PFSK-1 (cell line): Measurements from ENCODE around the gene PAPSS1.

Experiments
- FOXP2 ChIP-seq: optimal IDR thresholded peaks from 2 replicates; pipeline ENCODE3; 2011; ENCODE audit warnings: borderline replicate concordance, control low read depth, inconsistent platforms; ENCODE audit not compliant: insufficient read depth; ENCODE audit errors: extremely low read length, extremely low read depth
- POLR2AphosphoS5 ChIP-seq: IDR thresholded peaks from 2 replicates; pipeline ENCODE4 v1.6.1; 2012; ENCODE audit warnings: low read depth, mild to moderate bottlenecking, control low read depth, low read length, moderate library complexity
- SIN3A ChIP-seq: IDR thresholded peaks from 2 replicates; pipeline ENCODE4 v1.6.1; 2012; ENCODE audit warnings: mild to moderate bottlenecking, low read length, moderate library complexity, borderline replicate concordance; ENCODE audit not compliant: insufficient read depth
- TAF1 ChIP-seq: IDR thresholded peaks from 2 replicates; pipeline ENCODE4 v1.6.1; 2012; ENCODE audit warnings: low read length, control low read depth, borderline replicate concordance; ENCODE audit not compliant: insufficient read depth
- TF ChIP-seq, protein P1 (sequence below), 2 experiments: IDR thresholded peaks; 2 replicates each; pipeline versions ENCODE4 v1.6.1 to v1.8.0; 2011 to 2012; ENCODE audit warnings: low read depth in 2 of 2, low read length in 2 of 2, control low read depth in 1 of 2, inconsistent platforms in 1 of 2, mild to moderate bottlenecking in 1 of 2, moderate library complexity in 1 of 2; ENCODE audit not compliant: insufficient read depth in 1 of 2

The PAPSS1 gene

DNA sequence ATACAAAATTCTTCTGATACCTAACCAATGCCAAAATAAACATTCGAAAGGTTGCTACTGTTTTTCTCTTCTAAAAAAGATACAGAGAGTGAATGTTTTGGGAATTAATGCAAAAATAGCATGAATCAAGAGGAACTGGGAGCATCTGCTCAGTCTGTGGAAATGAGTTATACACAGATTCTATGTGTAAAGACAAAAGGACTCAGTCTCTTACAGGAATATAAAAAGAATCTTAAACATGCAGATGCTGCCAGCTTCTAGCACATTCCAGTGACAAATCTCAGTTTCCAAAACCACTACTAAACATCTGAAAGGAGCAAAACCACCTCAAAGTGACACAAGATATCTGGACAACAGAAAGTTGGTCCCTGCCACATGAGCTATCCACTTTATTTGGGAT, 55.0 kb downstream of the PAPSS1 start:
- no peak for TF ChIP-seq FOXP2
- no peak for TF ChIP-seq SIN3A
- no peak for TF ChIP-seq TAF1
- TF ChIP-seq POLR2AphosphoS5 = no peak
- TF ChIP-seq, protein P1, sequence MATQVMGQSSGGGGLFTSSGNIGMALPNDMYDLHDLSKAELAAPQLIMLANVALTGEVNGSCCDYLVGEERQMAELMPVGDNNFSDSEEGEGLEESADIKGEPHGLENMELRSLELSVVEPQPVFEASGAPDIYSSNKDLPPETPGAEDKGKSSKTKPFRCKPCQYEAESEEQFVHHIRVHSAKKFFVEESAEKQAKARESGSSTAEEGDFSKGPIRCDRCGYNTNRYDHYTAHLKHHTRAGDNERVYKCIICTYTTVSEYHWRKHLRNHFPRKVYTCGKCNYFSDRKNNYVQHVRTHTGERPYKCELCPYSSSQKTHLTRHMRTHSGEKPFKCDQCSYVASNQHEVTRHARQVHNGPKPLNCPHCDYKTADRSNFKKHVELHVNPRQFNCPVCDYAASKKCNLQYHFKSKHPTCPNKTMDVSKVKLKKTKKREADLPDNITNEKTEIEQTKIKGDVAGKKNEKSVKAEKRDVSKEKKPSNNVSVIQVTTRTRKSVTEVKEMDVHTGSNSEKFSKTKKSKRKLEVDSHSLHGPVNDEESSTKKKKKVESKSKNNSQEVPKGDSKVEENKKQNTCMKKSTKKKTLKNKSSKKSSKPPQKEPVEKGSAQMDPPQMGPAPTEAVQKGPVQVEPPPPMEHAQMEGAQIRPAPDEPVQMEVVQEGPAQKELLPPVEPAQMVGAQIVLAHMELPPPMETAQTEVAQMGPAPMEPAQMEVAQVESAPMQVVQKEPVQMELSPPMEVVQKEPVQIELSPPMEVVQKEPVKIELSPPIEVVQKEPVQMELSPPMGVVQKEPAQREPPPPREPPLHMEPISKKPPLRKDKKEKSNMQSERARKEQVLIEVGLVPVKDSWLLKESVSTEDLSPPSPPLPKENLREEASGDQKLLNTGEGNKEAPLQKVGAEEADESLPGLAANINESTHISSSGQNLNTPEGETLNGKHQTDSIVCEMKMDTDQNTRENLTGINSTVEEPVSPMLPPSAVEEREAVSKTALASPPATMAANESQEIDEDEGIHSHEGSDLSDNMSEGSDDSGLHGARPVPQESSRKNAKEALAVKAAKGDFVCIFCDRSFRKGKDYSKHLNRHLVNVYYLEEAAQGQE (IDR thresholded peaks at IDR 0.05; ENCODE audit: insufficient read depth in 1 of 2, low read depth in 2 of 2, low read length in 2 of 2) = no peak

DNA sequence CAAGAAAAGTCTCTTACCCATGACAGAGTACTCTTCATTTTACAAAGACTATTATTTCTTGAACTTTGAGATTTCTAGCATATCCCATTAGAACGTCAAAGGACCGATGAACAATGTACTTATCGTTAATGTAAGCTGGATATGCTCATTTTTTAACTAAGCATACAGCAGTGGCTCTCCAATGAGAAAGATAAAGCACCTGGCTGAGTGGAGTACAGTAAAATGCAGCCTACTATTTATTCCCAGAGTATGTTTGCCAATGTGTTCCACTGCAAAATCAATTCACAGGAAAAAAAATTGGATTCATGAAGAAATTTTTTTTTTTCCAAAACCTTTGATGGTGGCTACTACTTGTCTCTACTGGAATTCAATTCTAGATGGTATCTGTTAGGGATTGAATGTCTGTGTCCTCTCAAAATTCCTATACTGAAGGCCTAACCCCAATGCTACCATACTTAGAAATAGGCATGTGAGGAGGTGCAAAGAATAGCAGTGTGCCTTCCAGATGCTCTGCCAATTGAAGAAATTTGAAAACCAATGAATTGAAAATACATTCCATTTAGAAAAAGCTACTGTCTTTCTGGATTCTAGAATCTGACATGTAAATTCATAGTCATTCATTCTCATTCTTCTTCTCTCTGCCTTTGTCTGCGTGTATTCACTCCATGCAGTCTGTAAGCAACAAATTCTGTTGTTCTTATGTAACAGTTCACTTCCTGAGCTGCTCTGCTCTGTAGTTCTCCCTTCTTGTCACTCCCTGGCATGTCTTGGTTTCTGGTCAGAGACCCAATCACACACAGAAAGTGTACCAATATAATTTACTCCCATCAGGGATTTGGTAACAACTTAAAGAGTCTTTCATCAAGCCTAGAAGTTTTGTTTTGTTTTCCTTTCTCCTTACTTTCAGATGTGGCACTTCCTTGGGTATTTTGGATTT, 61.4 kb downstream of the PAPSS1 start:
- TF ChIP-seq SIN3A (no peak), TAF1 (no peak), POLR2AphosphoS5 (no peak), FOXP2 (no peak)
- TF ChIP-seq, protein P1 (IDR thresholded peaks at IDR 0.05; ENCODE audit: insufficient read depth in 1 of 2, low read depth in 2 of 2, low read length in 2 of 2) = no peak

DNA sequence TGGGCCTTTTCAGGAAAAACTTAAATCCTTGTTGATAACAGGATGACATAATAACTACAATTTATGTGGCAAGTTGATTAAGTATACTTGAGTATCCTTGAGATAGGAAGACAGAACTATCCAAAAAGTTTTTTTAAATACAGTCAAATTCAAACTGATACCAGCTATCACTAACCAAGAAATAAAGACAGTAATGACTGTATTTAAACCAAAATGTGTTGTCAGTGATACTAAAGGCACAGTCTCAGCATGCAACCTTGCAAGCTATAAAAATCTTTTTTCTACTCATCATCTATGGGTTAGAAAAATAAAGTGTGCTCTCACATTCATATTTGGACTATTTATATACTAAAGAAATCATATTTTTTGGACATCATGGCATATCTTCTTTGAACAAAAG, 64.7 kb downstream of the PAPSS1 start:
- TF ChIP-seq POLR2AphosphoS5 (no peak), FOXP2 (no peak), SIN3A (no peak), TAF1 (no peak)
- TF ChIP-seq, protein P1 (IDR thresholded peaks at IDR 0.05; ENCODE audit: insufficient read depth in 1 of 2, low read depth in 2 of 2, low read length in 2 of 2) = no peak

DNA sequence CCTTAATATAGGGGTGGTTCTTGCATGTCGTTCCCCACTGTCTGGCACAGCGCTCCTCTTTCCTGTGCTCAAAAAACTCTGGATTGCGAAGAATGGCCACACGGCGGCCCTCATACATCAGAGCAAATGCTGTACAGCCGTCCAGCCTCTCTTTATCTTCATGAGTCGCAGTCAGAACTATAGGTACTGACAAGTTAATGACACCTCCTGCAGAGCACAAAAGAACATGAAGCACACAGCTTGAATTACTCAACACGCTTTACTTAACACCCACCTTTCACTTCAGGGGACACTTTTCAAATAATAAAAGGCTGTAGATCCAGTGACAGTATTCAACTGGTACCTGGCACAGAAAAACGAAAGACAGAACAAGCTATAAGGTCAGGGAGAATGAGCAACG, 65.3 kb downstream of the PAPSS1 start:
- no peak for TF ChIP-seq TAF1
- no peak for TF ChIP-seq POLR2AphosphoS5
- no peak for TF ChIP-seq FOXP2
- TF ChIP-seq SIN3A = no peak
- TF ChIP-seq, protein P1 (IDR thresholded peaks at IDR 0.05; ENCODE audit: insufficient read depth in 1 of 2, low read depth in 2 of 2, low read length in 2 of 2) = no peak
